GM23248 (cell line): ENCODE measurements around the gene ERGIC1. TPM values are rescaled to one million over a fixed set of nuclear protein-coding genes. Genes with fewer than 3 reads are reported as not detected.

Source experiments
- DNase-seq: peaks from one replicate; pipeline ENCODE4 v3.0.0-alpha.2; 2015
- H2AFZ ChIP-seq: fragments of 200-600 bp; sonication (generic); 2 replicates; pipeline ENCODE4 v1.6.1; 2016; ENCODE audit warnings: antibody characterized with exemption
- H3F3A ChIP-seq: fragments of 200-600 bp; sonication (generic); 2 replicates; pipeline ENCODE4 v1.6.1; 2016; ENCODE audit warnings: mild to moderate bottlenecking, antibody characterized with exemption, mixed run types; ENCODE audit not compliant: insufficient read depth
- H3K27ac ChIP-seq: fragments of 200-600 bp; sonication (generic); 2 replicates; pipeline ENCODE4 v1.5.1; 2016; ENCODE audit warnings: mild to moderate bottlenecking
- H3K27me3 ChIP-seq: fragments of 200-600 bp; sonication (generic); replicated peaks from 2 replicates; pipeline ENCODE4 v1.6.1; 2016; ENCODE audit warnings: mild to moderate bottlenecking; ENCODE audit not compliant: insufficient read depth
- H3K36me3 ChIP-seq: fragments of 200-600 bp; sonication (generic); 2 replicates; pipeline ENCODE4 v1.6.1; 2016; ENCODE audit warnings: low read depth, mild to moderate bottlenecking
- H3K4me1 ChIP-seq: fragments of 200-600 bp; sonication (generic); 2 replicates; pipeline ENCODE4 v1.6.1; 2016; ENCODE audit warnings: mild to moderate bottlenecking; ENCODE audit not compliant: insufficient read depth
- H3K4me2 ChIP-seq: fragments of 200-600 bp; sonication (generic); one replicate; pipeline ENCODE4 v1.6.1; 2016; ENCODE audit warnings: mild to moderate bottlenecking; ENCODE audit not compliant: unreplicated experiment
- H3K4me3 ChIP-seq: fragments of 200-600 bp; sonication (generic); 2 replicates; pipeline ENCODE4 v1.5.1; 2016; ENCODE audit warnings: mild to moderate bottlenecking
- H3K79me2 ChIP-seq: fragments of 200-600 bp; sonication (generic); 2 replicates; pipeline ENCODE4 v1.6.1; 2016; ENCODE audit warnings: mild to moderate bottlenecking; ENCODE audit not compliant: insufficient read depth
- H3K9ac ChIP-seq: fragments of 200-600 bp; sonication (generic); 2 replicates; pipeline ENCODE4 v1.6.1; 2016; ENCODE audit warnings: mild to moderate bottlenecking
- H3K9me2 ChIP-seq: fragments of 200-600 bp; sonication (generic); 2 replicates; pipeline ENCODE4 v1.6.1; 2016; ENCODE audit warnings: mixed run types, mild to moderate bottlenecking, moderate library complexity; ENCODE audit not compliant: insufficient read depth
- H3K9me3 ChIP-seq: fragments of 200-600 bp; sonication (generic); one replicate; pipeline ENCODE4 v1.6.1; 2017; ENCODE audit warnings: low read depth
- H4K20me1 ChIP-seq: fragments of 200-600 bp; sonication (generic); 2 replicates; pipeline ENCODE4 v1.6.0; 2016; ENCODE audit not compliant: insufficient read depth
- EZH2 ChIP-seq: fragments of 200-600 bp; sonication (generic); IDR thresholded peaks from 2 replicates; pipeline ENCODE4 v1.6.1; 2018; ENCODE audit warnings: antibody characterized with exemption, mild to moderate bottlenecking; ENCODE audit not compliant: insufficient read depth, poor library complexity, severe bottlenecking
- EZH2phosphoT487 ChIP-seq: fragments of 200-600 bp; sonication (generic); IDR thresholded peaks from 2 replicates; pipeline ENCODE4 v1.6.1; 2018; ENCODE audit warnings: antibody characterized with exemption, moderate library complexity, mild to moderate bottlenecking, low read depth; ENCODE audit not compliant: insufficient read depth
- WGBS, 2 experiments: methylation state at CpG; one replicate each; pipeline ENCODE4 v1.1.6; 2015 to 2017; ENCODE audit warnings: low lambda C conversion rate in 2 of 2, low coverage in 1 of 2; ENCODE audit errors: missing lambda C conversion rate in 2 of 2; 5-methylcytosine and 5-hydroxymethylcytosine counted together
- in situ Hi-C: fragments of 300-500 bp; cut with MboI; formaldehyde crosslinking; loops from 2 replicates; pipeline ENCODE4 v1.15.0; 2020
- polyA plus RNA-seq: library from polyadenylated mRNA; unstranded; fragments of >200 nt; fragmentation: Nextera tagmentation; extraction: Ambion mirVana; gene quantifications from 2 replicates; pipeline ENCODE4 v1.2.1, GENCODE V29; 2016
- total RNA-seq: library from RNA; depleted of rRNA; stranded (reverse); fragments of >200 nt; shearing (Covaris generic); gene quantifications from 2 replicates; pipeline ENCODE4 v1.2.3, GENCODE V29; 2014

ERGIC1 gene
- total and polyA plus RNA-seq, 2 experiments from 2014 or later, result 66.4 to 235 TPM

- H3K9me2 ChIP-seq, result no peaks in the 10 kb centered on the region
- H2AFZ ChIP-seq, result no peak overlapping the region
- H3K79me2 ChIP-seq, result peaks cover 10% of the 10 kb centered on the region; the same call in 1 of the 2 replicates
- peaks cover 42% of the 10 kb centered on the region for H3K4me1 ChIP-seq
- H3K9ac ChIP-seq, result peak overlapping the region; percentile 75; the same call in 1 of the 2 replicates
- no peak overlapping the region for H3K4me3 ChIP-seq
- peaks cover 53% of the 10 kb centered on the region for H3F3A ChIP-seq
- WGBS, 2 experiments, result 0 to 4% methylated on average over 3 of the region's 3 CpGs
- no peak for TF ChIP-seq EZH2phosphoT487
- no peak for TF ChIP-seq EZH2
- DNase-seq, result peak; percentile 98
- H3K36me3 ChIP-seq, result no peaks in the 10 kb centered on the region
- H3K4me2 ChIP-seq, result no peak overlapping the region
- H4K20me1 ChIP-seq, result no peaks in the 10 kb centered on the region
- H3K27me3 ChIP-seq, result no peaks in the 10 kb centered on the region
- H3K27ac ChIP-seq, result peak overlapping the region; percentile 96
- in situ Hi-C loops, result loop anchor here (25.0 kb wide), 1 partner anchor 467 kb away; the partner anchor contains the start of gene SH3PXD2B
- H3K9me3 ChIP-seq, result no peaks in the 10 kb centered on the region
Observed at GRCh38 chr5:172929371-172929838, 95.4 kb downstream of the ERGIC1 start.

GRCh38 chr5:172931001-172931536 is 97.0 kb downstream of the ERGIC1 start:
- Histone ChIP-seq H2AFZ (no peak overlapping the region), H3K27ac (peak overlapping the region; percentile 96), H3K4me2 (peak overlapping the region; percentile 75), H3K79me2 (peaks cover 10% of the 10 kb centered on the region; the same call in 1 of the 2 replicates), H3F3A (peaks cover 51% of the 10 kb centered on the region), H3K9me2 (no peaks in the 10 kb centered on the region), H3K36me3 (no peaks in the 10 kb centered on the region), H3K9ac (peak overlapping the region; percentile 75), H4K20me1 (no peaks in the 10 kb centered on the region), H3K27me3 (no peaks in the 10 kb centered on the region), H3K4me1 (peaks cover 42% of the 10 kb centered on the region), H3K9me3 (no peaks in the 10 kb centered on the region), H3K4me3 (peak overlapping the region; percentile 41; the same call in 1 of the 2 replicates)
- TF ChIP-seq EZH2phosphoT487, result no peak
- TF ChIP-seq EZH2, result no peak
- WGBS, 2 experiments, result 0 to 1% methylated on average over 9 of the region's 9 CpGs
- in situ Hi-C loops, result loop anchor here (5.0 to 25.0 kb wide), 2 partner anchors 209 to 469 kb away; partner anchors contain the start of gene SH3PXD2B
- DNase-seq, result peak; percentile 97

- H3K4me3 ChIP-seq, result no peak overlapping the region
- TF ChIP-seq EZH2, result no peak
- no peak for TF ChIP-seq EZH2phosphoT487
Observed at GRCh38 chr5:172932313-172933017, 98.4 kb downstream of the ERGIC1 start.

GRCh38 chr5:172933238-172933637 is 99.2 kb downstream of the ERGIC1 start:
- in situ Hi-C loops, result loop anchor here (5.0 to 25.0 kb wide), 2 partner anchors 211 to 471 kb away; partner anchors contain the start of gene SH3PXD2B
- Histone ChIP-seq H3K27ac (no peak overlapping the region; the same call in 1 of the 2 replicates), H3K79me2 (peaks cover 10% of the 10 kb centered on the region; the same call in 1 of the 2 replicates), H3K4me1 (peaks cover 42% of the 10 kb centered on the region), H3K9ac (peak overlapping the region; percentile 75; the same call in 1 of the 2 replicates), H3K27me3 (no peaks in the 10 kb centered on the region), H3F3A (peaks cover 37% of the 10 kb centered on the region), H2AFZ (no peak overlapping the region), H3K9me3 (no peaks in the 10 kb centered on the region), H4K20me1 (no peaks in the 10 kb centered on the region), H3K36me3 (no peaks in the 10 kb centered on the region; the same call in 1 of the 2 replicates), H3K4me3 (no peak overlapping the region), H3K9me2 (no peaks in the 10 kb centered on the region), H3K4me2 (no peak overlapping the region)
- 88 to 89% methylated on average over 4 of the region's 4 CpGs for WGBS, 2 experiments
- DNase-seq, result no peak
- TF ChIP-seq EZH2phosphoT487 (no peak), EZH2 (no peak)

More at GRCh38 chr5:172932313-172933017, 98.4 kb downstream of the ERGIC1 start:
- no peaks in the 10 kb centered on the region for H4K20me1 ChIP-seq
- peaks cover 45% of the 10 kb centered on the region for H3F3A ChIP-seq
- H3K27me3 ChIP-seq, result no peaks in the 10 kb centered on the region
- peak overlapping the region; percentile 75 for H3K4me2 ChIP-seq
- peaks cover 42% of the 10 kb centered on the region for H3K4me1 ChIP-seq
- no peak overlapping the region for H2AFZ ChIP-seq
- peak; percentile 90 for DNase-seq
- H3K36me3 ChIP-seq, result no peaks in the 10 kb centered on the region; the same call in 1 of the 2 replicates
- no peaks in the 10 kb centered on the region for H3K9me3 ChIP-seq
- 12 to 13% methylated on average over 22 of the region's 22 CpGs for WGBS, 2 experiments
- peaks cover 10% of the 10 kb centered on the region; the same call in 1 of the 2 replicates for H3K79me2 ChIP-seq
- H3K9ac ChIP-seq, result peak overlapping the region; percentile 75
- in situ Hi-C loops, result loop anchor here (5.0 to 25.0 kb wide), 2 partner anchors 210 to 470 kb away; partner anchors contain the start of gene SH3PXD2B
- H3K27ac ChIP-seq, result peak overlapping the region; percentile 96
- H3K9me2 ChIP-seq, result no peaks in the 10 kb centered on the region
